Measurements from ENCODE around the gene ALK. TPM values are rescaled to one million over a fixed set of nuclear protein-coding genes. Genes with fewer than 3 reads are reported as not detected.

The ALK gene
- total and polyA plus RNA-seq, 2 donors (not counting 1 experiment from before 2014, with no cell fraction given), result not detected

DNA sequence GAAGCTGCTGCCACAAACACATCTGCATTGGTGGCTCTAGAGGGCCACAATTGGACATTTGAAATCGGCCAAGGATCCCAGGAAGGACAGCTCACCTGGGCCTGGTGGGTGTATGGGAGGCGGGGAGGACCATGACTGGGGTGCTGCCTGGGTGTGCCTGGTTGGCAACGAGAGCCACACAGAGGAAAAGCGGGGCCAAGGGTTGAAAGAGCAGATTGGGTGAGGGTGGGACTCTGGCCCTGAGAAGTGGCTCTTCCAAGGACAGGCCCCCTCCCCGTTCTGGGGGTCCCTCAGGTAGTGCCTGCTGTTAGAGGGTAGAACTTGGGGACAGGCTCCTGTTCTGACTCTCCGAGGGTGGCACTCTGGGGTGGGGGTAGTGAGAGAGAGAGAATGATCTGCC lies 703.3 kb downstream of the ALK start:
- Mint-ChIP-seq H3K4me3 (no peak overlapping the region), H3K9me3 (ENCODE audit: insufficient read depth) (no peaks in the 10 kb centered on the region), H3K4me1 (no peaks in the 10 kb centered on the region), H3K27ac (no peak overlapping the region), H3K27me3 (peaks cover 4% of the 10 kb centered on the region)
- H3K9me3 ChIP-seq (ENCODE audit: control extremely low read depth in 1 of 3, control insufficient read depth in 2 of 3, insufficient read depth in 1 of 3, low read length in 2 of 3), result peaks cover 0 to 4% (median 0%) of the 10 kb centered on the region in 3 donors
- no peaks in the 10 kb centered on the region for H4K20me1 ChIP-seq (ENCODE audit: control insufficient read depth, insufficient read depth, low read length, poor library complexity, severe bottlenecking)
- DNase-seq, result no peak
- no peaks in the 10 kb centered on the region for H3K36me3 ChIP-seq (replicated peaks in 1 of 2; ENCODE audit: control extremely low read depth in 1 of 2, control insufficient read depth in 1 of 2, extremely low read depth in 1 of 2, insufficient read depth in 2 of 2, low read length in 1 of 2)
- TF ChIP-seq, protein P1, sequence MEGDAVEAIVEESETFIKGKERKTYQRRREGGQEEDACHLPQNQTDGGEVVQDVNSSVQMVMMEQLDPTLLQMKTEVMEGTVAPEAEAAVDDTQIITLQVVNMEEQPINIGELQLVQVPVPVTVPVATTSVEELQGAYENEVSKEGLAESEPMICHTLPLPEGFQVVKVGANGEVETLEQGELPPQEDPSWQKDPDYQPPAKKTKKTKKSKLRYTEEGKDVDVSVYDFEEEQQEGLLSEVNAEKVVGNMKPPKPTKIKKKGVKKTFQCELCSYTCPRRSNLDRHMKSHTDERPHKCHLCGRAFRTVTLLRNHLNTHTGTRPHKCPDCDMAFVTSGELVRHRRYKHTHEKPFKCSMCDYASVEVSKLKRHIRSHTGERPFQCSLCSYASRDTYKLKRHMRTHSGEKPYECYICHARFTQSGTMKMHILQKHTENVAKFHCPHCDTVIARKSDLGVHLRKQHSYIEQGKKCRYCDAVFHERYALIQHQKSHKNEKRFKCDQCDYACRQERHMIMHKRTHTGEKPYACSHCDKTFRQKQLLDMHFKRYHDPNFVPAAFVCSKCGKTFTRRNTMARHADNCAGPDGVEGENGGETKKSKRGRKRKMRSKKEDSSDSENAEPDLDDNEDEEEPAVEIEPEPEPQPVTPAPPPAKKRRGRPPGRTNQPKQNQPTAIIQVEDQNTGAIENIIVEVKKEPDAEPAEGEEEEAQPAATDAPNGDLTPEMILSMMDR (IDR thresholded peaks at IDR 0.05), result no peak
- no peak for TF ChIP-seq EZH2 (IDR thresholded peaks at IDR 0.05; ENCODE audit: borderline replicate concordance, insufficient read depth, low read depth, low read length, poor library complexity, severe bottlenecking)
- ChIA-PET CTCF (no interaction called here), POLR2A (no interaction called here)
- H3K4me2 ChIP-seq (replicated peaks; ENCODE audit: low read depth, low read length, poor library complexity, severe bottlenecking), result no peak overlapping the region
- 86% methylated on average over 4 of the region's 6 CpGs for WGBS (ENCODE audit: insufficient coverage)
- ATAC-seq (ENCODE audit: low read depth), result no peak
- no peaks in the 10 kb centered on the region for H3K79me2 ChIP-seq (ENCODE audit: control insufficient read depth, insufficient read depth, low read length)
- H3K9ac ChIP-seq (ENCODE audit: low read length), result no peak overlapping the region
- no peaks in the 10 kb centered on the region for H3K4me1 ChIP-seq (ENCODE audit: control insufficient read depth in 2 of 2, insufficient read depth in 2 of 2, low read length in 2 of 2)
- H3K4me3 ChIP-seq (ENCODE audit: control extremely low read depth in 1 of 5, extremely low read depth in 1 of 5, insufficient read depth in 1 of 5, low read depth in 2 of 5, low read length in 4 of 5), result no peak overlapping the region
- no peak overlapping the region for H2AFZ ChIP-seq (ENCODE audit: insufficient read depth, low read depth, low read length, poor library complexity, severe bottlenecking)
- intact Hi-C loops (cut with micrococcal nuclease), result no loop called here
- H3K27ac ChIP-seq (ENCODE audit: low read length in 2 of 2), result no peak overlapping the region
- no peaks in the 10 kb centered on the region for H3K27me3 ChIP-seq (replicated peaks in 1 of 4; ENCODE audit: control extremely low read depth in 1 of 4, control insufficient read depth in 3 of 4, insufficient read depth in 4 of 4, low read length in 3 of 4)

DNA sequence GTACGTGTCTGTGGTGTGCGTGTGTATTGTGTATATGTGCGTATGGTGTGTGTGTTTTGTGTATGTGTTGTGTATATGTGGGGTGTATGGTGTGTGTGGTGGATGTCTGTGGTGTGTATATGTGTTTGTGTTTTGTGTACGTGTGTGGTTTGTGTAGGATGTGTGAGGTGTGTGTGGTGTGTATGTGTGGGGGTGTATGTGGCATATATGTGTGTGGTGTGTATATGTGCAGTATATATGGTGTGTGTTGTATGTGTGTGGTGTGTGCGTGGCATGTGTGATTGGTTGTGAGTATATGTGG lies 704.8 kb downstream of the ALK start:
- DNase-seq (no peak), ATAC-seq (ENCODE audit: low read depth) (no peak)
- no peaks in the 10 kb centered on the region for H3K9me3 Mint-ChIP-seq (ENCODE audit: insufficient read depth)
- POLR2A ChIA-PET, result no interaction called here
- Histone ChIP-seq H3K4me3 (ENCODE audit: control extremely low read depth in 1 of 5, extremely low read depth in 1 of 5, insufficient read depth in 1 of 5, low read depth in 2 of 5, low read length in 4 of 5) (no peak overlapping the region), H3K36me3 (replicated peaks in 1 of 2; ENCODE audit: control extremely low read depth in 1 of 2, control insufficient read depth in 1 of 2, extremely low read depth in 1 of 2, insufficient read depth in 2 of 2, low read length in 1 of 2) (no peaks in the 10 kb centered on the region), H4K20me1 (ENCODE audit: control insufficient read depth, insufficient read depth, low read length, poor library complexity, severe bottlenecking) (no peaks in the 10 kb centered on the region), H3K27me3 (replicated peaks in 1 of 4; ENCODE audit: control extremely low read depth in 1 of 4, control insufficient read depth in 3 of 4, insufficient read depth in 4 of 4, low read length in 3 of 4) (no peaks in the 10 kb centered on the region), H3K27ac (ENCODE audit: low read length in 2 of 2) (no peak overlapping the region), H3K9me3 (ENCODE audit: control extremely low read depth in 1 of 3, control insufficient read depth in 2 of 3, insufficient read depth in 1 of 3, low read length in 2 of 3) (peaks cover 0 to 4% (median 0%) of the 10 kb centered on the region in 3 donors), H2AFZ (ENCODE audit: insufficient read depth, low read depth, low read length, poor library complexity, severe bottlenecking) (no peak overlapping the region), H3K79me2 (ENCODE audit: control insufficient read depth, insufficient read depth, low read length) (no peaks in the 10 kb centered on the region), H3K4me2 (replicated peaks; ENCODE audit: low read depth, low read length, poor library complexity, severe bottlenecking) (no peak overlapping the region), H3K9ac (ENCODE audit: low read length) (no peak overlapping the region), H3K4me1 (ENCODE audit: control insufficient read depth in 2 of 2, insufficient read depth in 2 of 2, low read length in 2 of 2) (no peaks in the 10 kb centered on the region)
- WGBS (ENCODE audit: insufficient coverage), result 94% methylated on average over 5 of the region's 5 CpGs
- intact Hi-C loops (cut with micrococcal nuclease), result no loop called here
- TF ChIP-seq, protein P1 (IDR thresholded peaks at IDR 0.05), result no peak
- no peak for TF ChIP-seq EZH2 (IDR thresholded peaks at IDR 0.05; ENCODE audit: borderline replicate concordance, insufficient read depth, low read depth, low read length, poor library complexity, severe bottlenecking)
- CTCF ChIA-PET, result no interaction called here
- no peaks in the 10 kb centered on the region for H3K4me1 Mint-ChIP-seq
- peaks cover 4% of the 10 kb centered on the region for H3K27me3 Mint-ChIP-seq
- H3K4me3 Mint-ChIP-seq, result no peak overlapping the region
- no peak overlapping the region for H3K27ac Mint-ChIP-seq
